Panc1 (cell line): Measurements from ENCODE around the gene NCAPG.
"Not testable (repeated sequence)": the region's sequence is repeated elsewhere in the genome, so short reads cannot be mapped to it uniquely, and the experiment has no call there.

Experiments
- TF ChIP-seq, protein P1 (sequence below): fragments of 450-650 bp; IDR thresholded peaks from 2 replicates; pipeline ENCODE4 v1.5.1; 2017; ENCODE audit warnings: mild to moderate bottlenecking
- TF ChIP-seq, protein P2 (sequence below), 2 experiments: IDR thresholded peaks; 2 replicates each; pipeline ENCODE4 v1.6.1; 2011 to 2012; ENCODE audit warnings: low read depth in 2 of 2, control low read depth in 1 of 2, low read length in 1 of 2, mild to moderate bottlenecking in 1 of 2, moderate library complexity in 1 of 2; ENCODE audit not compliant: insufficient read depth in 1 of 2

DNA sequence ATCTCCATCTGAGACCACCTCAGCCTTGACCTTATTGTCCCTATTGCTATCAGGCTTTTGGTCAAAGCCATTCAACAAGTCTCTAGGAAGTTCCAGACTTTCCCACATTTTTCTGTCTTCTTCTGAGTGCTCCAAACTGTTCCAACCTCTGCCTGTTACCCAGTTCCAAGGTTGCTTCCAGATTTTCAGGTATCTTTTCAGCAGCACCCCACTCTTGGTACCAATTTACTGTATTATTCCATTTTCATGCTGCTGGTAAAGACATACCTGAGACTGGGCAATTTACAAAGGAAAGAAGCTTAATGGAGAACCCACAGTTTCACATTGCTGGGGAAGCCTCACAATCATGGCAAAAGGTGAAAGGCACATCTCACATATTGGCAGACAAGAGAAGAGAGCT lies 51.1 kb downstream of the NCAPG start:
- TF ChIP-seq, protein P1, sequence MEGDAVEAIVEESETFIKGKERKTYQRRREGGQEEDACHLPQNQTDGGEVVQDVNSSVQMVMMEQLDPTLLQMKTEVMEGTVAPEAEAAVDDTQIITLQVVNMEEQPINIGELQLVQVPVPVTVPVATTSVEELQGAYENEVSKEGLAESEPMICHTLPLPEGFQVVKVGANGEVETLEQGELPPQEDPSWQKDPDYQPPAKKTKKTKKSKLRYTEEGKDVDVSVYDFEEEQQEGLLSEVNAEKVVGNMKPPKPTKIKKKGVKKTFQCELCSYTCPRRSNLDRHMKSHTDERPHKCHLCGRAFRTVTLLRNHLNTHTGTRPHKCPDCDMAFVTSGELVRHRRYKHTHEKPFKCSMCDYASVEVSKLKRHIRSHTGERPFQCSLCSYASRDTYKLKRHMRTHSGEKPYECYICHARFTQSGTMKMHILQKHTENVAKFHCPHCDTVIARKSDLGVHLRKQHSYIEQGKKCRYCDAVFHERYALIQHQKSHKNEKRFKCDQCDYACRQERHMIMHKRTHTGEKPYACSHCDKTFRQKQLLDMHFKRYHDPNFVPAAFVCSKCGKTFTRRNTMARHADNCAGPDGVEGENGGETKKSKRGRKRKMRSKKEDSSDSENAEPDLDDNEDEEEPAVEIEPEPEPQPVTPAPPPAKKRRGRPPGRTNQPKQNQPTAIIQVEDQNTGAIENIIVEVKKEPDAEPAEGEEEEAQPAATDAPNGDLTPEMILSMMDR = not testable (repeated sequence)
- TF ChIP-seq, protein P2, sequence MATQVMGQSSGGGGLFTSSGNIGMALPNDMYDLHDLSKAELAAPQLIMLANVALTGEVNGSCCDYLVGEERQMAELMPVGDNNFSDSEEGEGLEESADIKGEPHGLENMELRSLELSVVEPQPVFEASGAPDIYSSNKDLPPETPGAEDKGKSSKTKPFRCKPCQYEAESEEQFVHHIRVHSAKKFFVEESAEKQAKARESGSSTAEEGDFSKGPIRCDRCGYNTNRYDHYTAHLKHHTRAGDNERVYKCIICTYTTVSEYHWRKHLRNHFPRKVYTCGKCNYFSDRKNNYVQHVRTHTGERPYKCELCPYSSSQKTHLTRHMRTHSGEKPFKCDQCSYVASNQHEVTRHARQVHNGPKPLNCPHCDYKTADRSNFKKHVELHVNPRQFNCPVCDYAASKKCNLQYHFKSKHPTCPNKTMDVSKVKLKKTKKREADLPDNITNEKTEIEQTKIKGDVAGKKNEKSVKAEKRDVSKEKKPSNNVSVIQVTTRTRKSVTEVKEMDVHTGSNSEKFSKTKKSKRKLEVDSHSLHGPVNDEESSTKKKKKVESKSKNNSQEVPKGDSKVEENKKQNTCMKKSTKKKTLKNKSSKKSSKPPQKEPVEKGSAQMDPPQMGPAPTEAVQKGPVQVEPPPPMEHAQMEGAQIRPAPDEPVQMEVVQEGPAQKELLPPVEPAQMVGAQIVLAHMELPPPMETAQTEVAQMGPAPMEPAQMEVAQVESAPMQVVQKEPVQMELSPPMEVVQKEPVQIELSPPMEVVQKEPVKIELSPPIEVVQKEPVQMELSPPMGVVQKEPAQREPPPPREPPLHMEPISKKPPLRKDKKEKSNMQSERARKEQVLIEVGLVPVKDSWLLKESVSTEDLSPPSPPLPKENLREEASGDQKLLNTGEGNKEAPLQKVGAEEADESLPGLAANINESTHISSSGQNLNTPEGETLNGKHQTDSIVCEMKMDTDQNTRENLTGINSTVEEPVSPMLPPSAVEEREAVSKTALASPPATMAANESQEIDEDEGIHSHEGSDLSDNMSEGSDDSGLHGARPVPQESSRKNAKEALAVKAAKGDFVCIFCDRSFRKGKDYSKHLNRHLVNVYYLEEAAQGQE (IDR thresholded peaks at IDR 0.05; ENCODE audit: insufficient read depth in 1 of 2, low read depth in 2 of 2, low read length in 1 of 2) = not testable (repeated sequence)
